ENCODE data around the gene IQCB1. TPM values are rescaled to one million over a fixed set of nuclear protein-coding genes. Genes with fewer than 3 reads are reported as not detected.
"Not testable (repeated sequence)": the region's sequence is repeated elsewhere in the genome, so short reads cannot be mapped to it uniquely, and the experiment has no call there.

Gene IQCB1
- total and polyA plus RNA-seq, 2 of the 8 experiments (the other 6 are each of a cell fraction or from before 2014, with no cell fraction given) = 21.7 to 31.2 TPM

- FAIRE-seq; H2BK120ac ChIP-seq (replicated peaks; ENCODE audit: low read depth, low read length); H4K91ac ChIP-seq (replicated peaks; ENCODE audit: insufficient read length, low read length); H2BK20ac ChIP-seq (ENCODE audit: low read length); H2BK15ac ChIP-seq (ENCODE audit: low read length); H3K18ac ChIP-seq (ENCODE audit: extremely low read depth, low read length); H3K9me3 ChIP-seq (ENCODE audit: insufficient read depth in 2 of 2, low read depth in 1 of 2, low read length in 1 of 2); H3K4me2 ChIP-seq (ENCODE audit: insufficient read depth in 1 of 2, low read depth in 2 of 2, low read length in 2 of 2); H3K9ac ChIP-seq (replicated peaks in 1 of 4; ENCODE audit: extremely low read depth in 1 of 4, low read depth in 3 of 4, low read length in 3 of 4); H4K5ac ChIP-seq (ENCODE audit: insufficient read length, low read depth, low read length); POLR2A ChIA-PET (ENCODE audit: partially characterized antibody); H3K23ac ChIP-seq (ENCODE audit: insufficient read length); H3K79me1 ChIP-seq (ENCODE audit: low read depth, low read length); H3K56ac ChIP-seq (replicated peaks; ENCODE audit: insufficient read length, low read depth, low read length); H4K20me1 ChIP-seq (replicated peaks in 1 of 2; ENCODE audit: control insufficient read depth in 1 of 2, insufficient read depth in 2 of 2, low read length in 2 of 2); CTCF ChIA-PET (ENCODE audit: partially characterized antibody); H3K4me1 ChIP-seq (replicated peaks in 1 of 4; ENCODE audit: control insufficient read depth in 3 of 4, insufficient read depth in 4 of 4, low read length in 3 of 4); DNase-seq (ENCODE audit: low read depth in 1 of 2, low spot score in 2 of 2); H3K14ac ChIP-seq (ENCODE audit: insufficient read length); H3K4me3 ChIP-seq (ENCODE audit: extremely low read depth in 1 of 4, insufficient read depth in 2 of 4, low read depth in 3 of 4, low read length in 4 of 4); H3K27ac ChIP-seq (ENCODE audit: low read depth, low read length); H2BK12ac ChIP-seq (ENCODE audit: low read depth, low read length); H3K36me3 ChIP-seq (ENCODE audit: control insufficient read depth in 2 of 4, insufficient read depth in 4 of 4, low read length in 3 of 4); H3K4ac ChIP-seq (replicated peaks; ENCODE audit: insufficient read length, low read depth, low read length); H2AFZ ChIP-seq (ENCODE audit: low read length); H2AK5ac ChIP-seq (ENCODE audit: low read depth, low read length); H4K8ac ChIP-seq (ENCODE audit: extremely low read depth, insufficient read depth, low read length); H2BK5ac ChIP-seq (ENCODE audit: low read depth, low read length); H3K23me2 ChIP-seq (ENCODE audit: low read depth, low read length); H3K27me3 ChIP-seq (replicated peaks in 1 of 4; ENCODE audit: control insufficient read depth in 3 of 4, extremely low read depth in 1 of 4, insufficient read depth in 3 of 4, low read length in 3 of 4): not testable (repeated sequence)
- WGBS, 2 experiments (ENCODE audit: extremely low coverage in 1 of 2, insufficient coverage in 1 of 2, insufficient read length in 1 of 2, insufficient replicate concordance in 2 of 2, low coverage in 1 of 2, low lambda C conversion rate in 2 of 2, missing lambda C conversion rate in 1 of 2) = 90% methylated on average over 2 of the region's 2 CpGs; no CpG with 5 or more reads in 1 of the 2 experiments
- peaks cover 0 to 62% of the 10 kb centered on the region in 2 experiments; a peak in 3 of 4 replicates for H3K79me2 ChIP-seq (ENCODE audit: control insufficient read depth in 1 of 2, insufficient read depth in 2 of 2, low read length in 2 of 2)
Observed at GRCh38 chr3:121743106-121743505, 91.8 kb downstream of the IQCB1 start.
